ENCODE measurements around the gene TSPAN14.

Gene TSPAN14

DNA sequence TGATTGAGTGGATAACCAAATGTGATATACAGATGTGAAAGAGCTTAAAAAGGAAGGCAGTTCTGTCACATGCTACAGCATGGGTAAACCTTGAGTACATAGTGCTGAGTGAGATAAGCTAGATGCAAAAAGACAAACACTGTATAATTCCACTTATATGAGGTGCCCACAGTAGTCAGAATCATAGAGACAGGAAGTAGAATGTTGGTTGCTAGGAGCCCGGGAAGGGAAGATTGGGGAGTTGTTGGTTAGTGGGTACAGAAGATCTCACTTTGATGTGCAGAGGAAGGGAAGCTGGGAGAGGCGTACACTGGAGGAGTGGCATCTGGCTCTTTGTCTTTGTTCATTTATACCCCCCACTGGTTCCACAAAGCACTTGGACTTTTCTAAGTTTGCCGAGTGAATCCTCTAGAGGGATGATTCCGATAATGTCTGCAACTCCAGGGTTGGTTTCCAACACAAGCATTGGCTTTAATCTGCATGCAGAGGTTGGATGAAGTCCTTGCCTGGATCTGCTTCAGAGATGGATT is 39.5 kb downstream of the TSPAN14 start:
- no peak overlapping the region for H3K4me3 ChIP-seq (ENCODE audit: low read depth, low read length)
- peak; percentile 92 for DNase-seq (ENCODE audit: low read depth)
- no peak for TF ChIP-seq MYC (IDR thresholded peaks at IDR 0.05; ENCODE audit: low read depth, low read length)
- TF ChIP-seq, protein P1, sequence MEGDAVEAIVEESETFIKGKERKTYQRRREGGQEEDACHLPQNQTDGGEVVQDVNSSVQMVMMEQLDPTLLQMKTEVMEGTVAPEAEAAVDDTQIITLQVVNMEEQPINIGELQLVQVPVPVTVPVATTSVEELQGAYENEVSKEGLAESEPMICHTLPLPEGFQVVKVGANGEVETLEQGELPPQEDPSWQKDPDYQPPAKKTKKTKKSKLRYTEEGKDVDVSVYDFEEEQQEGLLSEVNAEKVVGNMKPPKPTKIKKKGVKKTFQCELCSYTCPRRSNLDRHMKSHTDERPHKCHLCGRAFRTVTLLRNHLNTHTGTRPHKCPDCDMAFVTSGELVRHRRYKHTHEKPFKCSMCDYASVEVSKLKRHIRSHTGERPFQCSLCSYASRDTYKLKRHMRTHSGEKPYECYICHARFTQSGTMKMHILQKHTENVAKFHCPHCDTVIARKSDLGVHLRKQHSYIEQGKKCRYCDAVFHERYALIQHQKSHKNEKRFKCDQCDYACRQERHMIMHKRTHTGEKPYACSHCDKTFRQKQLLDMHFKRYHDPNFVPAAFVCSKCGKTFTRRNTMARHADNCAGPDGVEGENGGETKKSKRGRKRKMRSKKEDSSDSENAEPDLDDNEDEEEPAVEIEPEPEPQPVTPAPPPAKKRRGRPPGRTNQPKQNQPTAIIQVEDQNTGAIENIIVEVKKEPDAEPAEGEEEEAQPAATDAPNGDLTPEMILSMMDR (IDR thresholded peaks at IDR 0.05; ENCODE audit: low read depth, low read length) = no peak
- no peak for TF ChIP-seq POLR2A (IDR thresholded peaks at IDR 0.05; ENCODE audit: extremely low read depth, insufficient read length)
- TF ChIP-seq, protein P2, sequence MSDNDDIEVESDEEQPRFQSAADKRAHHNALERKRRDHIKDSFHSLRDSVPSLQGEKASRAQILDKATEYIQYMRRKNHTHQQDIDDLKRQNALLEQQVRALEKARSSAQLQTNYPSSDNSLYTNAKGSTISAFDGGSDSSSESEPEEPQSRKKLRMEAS (IDR thresholded peaks at IDR 0.05; ENCODE audit: low read depth, low read length) = no peak

DNA sequence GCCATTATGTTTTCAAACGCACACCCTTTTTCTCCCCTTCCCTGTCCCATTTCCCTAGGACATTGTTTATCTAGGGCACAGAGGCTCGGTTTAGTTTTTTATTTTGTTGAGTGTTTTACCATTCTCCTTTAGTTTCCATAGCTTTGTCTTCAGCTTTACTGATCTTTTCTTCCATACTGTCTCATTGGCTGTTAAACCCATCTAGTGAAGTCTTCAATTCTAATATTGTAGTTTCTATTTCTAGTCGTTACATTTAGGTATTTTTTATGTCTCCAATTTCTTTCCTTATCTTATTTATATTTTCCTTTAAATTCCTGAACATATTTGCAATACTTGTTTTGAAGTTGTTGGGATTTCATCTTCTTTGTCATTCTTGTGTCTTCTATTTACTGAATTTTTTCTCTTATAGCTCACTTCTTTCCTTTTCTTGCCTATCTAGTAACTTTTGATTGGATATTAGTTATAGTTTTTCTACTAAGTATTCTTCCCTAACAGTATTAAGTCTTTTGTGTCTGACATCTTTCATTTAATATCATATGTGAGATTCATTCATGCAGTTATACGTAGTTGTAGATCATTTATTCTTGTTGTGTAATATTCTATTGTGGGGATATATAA is 42.6 kb downstream of the TSPAN14 start:
- TF ChIP-seq, protein P1 (IDR thresholded peaks at IDR 0.05; ENCODE audit: low read depth, low read length) = no peak
- TF ChIP-seq MYC (IDR thresholded peaks at IDR 0.05; ENCODE audit: low read depth, low read length) (no peak), POLR2A (IDR thresholded peaks at IDR 0.05; ENCODE audit: extremely low read depth, insufficient read length) (no peak)
- TF ChIP-seq, protein P2 (IDR thresholded peaks at IDR 0.05; ENCODE audit: low read depth, low read length) = no peak
- no peak overlapping the region for H3K4me3 ChIP-seq (ENCODE audit: low read depth, low read length)
- no peak for DNase-seq (ENCODE audit: low read depth)

DNA sequence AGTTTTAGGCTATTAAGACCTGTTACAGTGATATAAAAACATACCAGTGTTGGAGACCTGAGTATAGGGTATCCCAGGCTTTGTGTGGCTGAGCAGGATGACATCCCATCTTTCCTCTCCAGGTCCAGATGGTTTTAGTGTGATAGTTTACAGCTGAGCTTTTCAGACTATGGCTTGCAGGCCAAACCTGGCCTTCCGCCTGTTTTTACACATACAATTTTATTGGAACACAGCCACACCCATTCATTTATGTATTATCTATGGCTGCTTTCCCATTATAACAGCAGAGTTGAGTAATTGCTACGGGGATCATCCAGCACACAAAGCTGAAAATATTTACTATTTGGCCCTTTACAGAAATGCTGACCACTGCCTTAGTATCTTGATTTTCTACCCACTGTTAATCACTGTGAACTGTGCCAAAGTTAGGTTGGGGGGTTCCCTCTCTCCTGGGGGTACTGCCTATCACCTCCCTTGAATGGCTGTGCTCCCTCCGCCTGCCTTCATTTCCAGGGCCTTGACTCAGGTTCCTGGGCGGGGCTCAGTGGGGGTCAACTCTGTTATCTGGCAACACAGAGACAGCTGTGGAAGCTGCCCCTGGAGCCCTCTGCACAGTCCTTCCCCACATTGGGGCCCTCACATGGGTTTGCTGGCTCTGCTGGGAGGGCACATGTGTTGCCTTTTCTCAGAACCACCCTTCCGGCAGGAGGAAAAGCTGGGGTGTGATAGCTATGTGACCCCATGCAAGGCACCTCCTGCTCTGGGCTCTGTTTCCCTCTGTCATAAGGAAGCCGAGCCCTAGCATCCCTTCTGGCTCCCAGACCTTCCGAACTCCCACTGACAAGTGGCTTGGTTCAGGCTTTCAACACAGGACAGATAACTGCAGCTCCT is 43.3 kb downstream of the TSPAN14 start:
- DNase-seq (ENCODE audit: low read depth) = peak; percentile 80
- no peak overlapping the region for H3K4me3 ChIP-seq (ENCODE audit: low read depth, low read length)
- TF ChIP-seq, protein P2 (IDR thresholded peaks at IDR 0.05; ENCODE audit: low read depth, low read length) = peak; percentile 77
- TF ChIP-seq POLR2A (IDR thresholded peaks at IDR 0.05; ENCODE audit: extremely low read depth, insufficient read length) (no peak), MYC (IDR thresholded peaks at IDR 0.05; ENCODE audit: low read depth, low read length) (no peak; the same call in 1 of the 2 replicates)

DNA sequence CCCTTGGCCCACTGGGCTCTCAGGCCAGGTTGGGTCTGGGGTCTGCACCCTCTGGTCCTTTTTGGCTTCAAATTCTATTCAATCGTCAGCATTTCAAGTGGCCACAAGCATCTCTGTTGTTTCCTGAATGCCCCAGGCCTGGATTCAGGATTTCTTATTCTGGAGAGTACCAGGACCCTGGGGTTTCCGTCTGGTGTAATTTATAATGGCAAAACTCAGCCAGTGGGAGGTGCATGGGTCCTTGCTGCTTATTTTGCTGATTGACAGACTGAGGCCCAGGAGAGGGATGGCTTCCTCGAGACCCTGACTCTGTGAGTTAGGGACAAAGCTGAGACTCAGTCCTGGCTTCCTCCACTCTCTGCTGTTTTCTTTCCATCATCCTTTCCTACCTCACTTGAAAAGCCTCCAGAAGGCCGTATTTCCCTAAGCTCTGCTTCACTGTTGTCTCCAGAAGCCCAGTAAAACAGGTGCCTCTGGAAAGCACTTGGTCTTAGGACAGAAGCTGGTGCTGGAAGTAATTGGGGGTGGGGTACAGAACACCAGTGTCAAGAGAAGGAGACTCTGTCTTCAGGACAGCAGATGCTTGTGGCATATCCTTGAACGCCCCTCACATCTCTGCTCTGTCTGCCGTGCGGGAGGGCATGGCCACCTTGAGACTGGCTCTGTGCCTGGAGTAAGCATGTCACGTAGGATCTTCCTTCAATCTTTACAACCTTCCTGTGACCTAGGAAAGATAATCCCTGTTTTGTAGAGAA is 44.1 kb downstream of the TSPAN14 start:
- peak; percentile 46 for DNase-seq (ENCODE audit: low read depth)
- H3K4me3 ChIP-seq (ENCODE audit: low read depth, low read length) = peak overlapping the region; percentile 1
- TF ChIP-seq MYC (IDR thresholded peaks at IDR 0.05; ENCODE audit: low read depth, low read length) = no peak
- TF ChIP-seq, protein P2 (IDR thresholded peaks at IDR 0.05; ENCODE audit: low read depth, low read length) = no peak
- no peak for TF ChIP-seq POLR2A (IDR thresholded peaks at IDR 0.05; ENCODE audit: extremely low read depth, insufficient read length)
- TF ChIP-seq, protein P1 (IDR thresholded peaks at IDR 0.05; ENCODE audit: low read depth, low read length) = no peak

DNA sequence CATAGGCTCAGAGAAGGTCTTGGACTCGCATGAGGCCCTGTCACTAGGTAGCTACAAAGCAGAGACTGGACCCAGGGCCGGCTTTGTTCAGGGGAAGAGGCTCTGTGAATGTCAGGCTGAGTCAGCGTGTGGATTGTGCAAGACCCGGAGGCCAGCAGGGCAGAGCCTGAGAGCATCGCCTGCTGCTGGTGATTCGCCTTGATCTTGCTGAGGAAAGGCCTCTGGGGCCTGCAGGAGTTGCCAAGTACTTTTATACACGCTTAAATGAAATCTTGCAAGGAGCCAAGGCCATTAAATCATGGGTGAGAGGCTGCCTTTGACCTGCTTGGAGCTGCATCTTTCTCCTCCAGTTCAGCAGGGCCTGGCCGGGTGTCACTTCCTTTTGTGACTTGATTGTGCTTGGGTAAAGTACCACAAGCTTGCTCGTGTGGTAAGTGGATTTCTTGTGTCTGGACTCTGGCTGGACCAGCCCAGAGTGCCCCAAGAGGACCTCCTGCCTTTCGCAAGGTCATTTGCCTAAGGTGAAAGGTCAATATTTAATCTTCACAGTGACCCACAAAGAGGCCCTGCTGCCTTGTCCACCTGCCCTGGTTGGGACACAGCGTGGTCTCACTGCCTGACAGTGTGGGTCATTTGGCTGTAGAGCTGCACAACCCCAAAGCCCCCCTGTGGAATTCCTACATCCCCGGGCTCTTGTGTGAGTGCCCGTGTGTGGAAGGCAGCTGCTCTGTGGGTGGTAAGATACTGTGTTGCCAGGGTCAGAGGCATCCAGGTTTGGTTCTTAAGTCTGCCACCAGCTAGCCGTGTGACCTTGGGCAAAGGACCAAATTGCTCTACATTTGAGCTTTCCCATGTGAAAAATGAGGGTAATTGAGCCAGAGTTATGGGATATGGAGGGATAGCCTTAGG is 45.0 kb downstream of the TSPAN14 start:
- DNase-seq (ENCODE audit: low read depth) = peak; percentile 99
- TF ChIP-seq, protein P1 (IDR thresholded peaks at IDR 0.05; ENCODE audit: low read depth, low read length) = no peak
- no peak for TF ChIP-seq POLR2A (IDR thresholded peaks at IDR 0.05; ENCODE audit: extremely low read depth, insufficient read length)
- TF ChIP-seq MYC (IDR thresholded peaks at IDR 0.05; ENCODE audit: low read depth, low read length) = peak; percentile 92
- TF ChIP-seq, protein P2 (IDR thresholded peaks at IDR 0.05; ENCODE audit: low read depth, low read length) = peak; percentile 89
- peak overlapping the region; percentile 1 for H3K4me3 ChIP-seq (ENCODE audit: low read depth, low read length)

Measured in NB4 (cell line).